HG03025 (cell line): ENCODE results near the gene NPTXR.
"Not testable (repeated sequence)": the region's sequence is repeated elsewhere in the genome, so short reads cannot be mapped to it uniquely, and the experiment has no call there.

ENCODE experiments used
- ATAC-seq: cut with Tn5 transposase; IDR thresholded peaks from one replicate; pipeline ENCODE4 v1.9.1; 2021; ENCODE audit warnings: mild to moderate bottlenecking, moderate library complexity; ENCODE audit not compliant: unreplicated experiment, low FRiP score

The NPTXR gene

DNA sequence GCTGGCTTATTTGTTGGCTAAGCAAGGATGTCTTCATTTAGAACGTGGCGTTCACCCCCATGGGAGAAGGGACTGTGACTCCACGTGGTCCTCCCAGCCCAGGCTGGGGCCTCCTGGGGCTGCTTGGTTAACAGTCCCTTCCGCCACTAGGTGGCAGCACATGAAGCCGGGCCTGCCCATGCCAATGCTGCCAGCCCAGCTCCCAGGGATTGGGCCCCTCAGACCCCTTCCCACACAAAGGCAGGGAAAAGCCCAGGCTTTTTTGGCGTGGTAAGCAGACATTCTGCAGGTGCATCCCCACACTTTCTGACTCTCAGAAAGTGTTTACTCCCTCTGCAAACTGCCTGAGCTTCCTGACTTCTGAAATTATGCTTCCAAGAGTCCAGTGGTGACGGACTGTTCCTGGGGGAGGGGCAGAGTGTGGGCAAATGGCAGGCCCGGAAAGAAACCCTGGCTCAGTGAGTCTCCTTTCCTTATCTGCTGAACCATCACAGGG is 25.1 kb upstream of the NPTXR start:
- ATAC-seq = no peak

DNA sequence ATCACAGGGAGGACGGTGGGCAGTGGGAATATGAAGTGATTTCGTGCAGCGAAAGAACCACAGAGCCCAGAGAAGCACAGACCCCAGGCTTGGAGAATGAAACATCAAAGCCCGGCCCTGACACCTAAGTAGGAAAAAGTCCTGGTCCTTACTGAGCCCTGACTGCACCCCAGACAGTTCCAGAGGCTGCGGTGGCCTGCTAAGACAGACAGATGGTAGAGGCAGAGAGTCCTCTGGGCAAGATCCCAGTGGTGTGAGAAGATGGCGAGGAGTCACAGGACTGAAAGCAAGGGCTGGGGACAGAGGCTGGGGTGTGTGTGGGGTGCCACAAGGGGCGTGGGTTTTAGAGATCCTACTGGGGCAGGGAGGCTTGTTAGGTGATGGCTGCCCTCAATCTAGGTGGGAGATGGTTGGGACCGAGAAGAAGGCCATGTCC is 24.5 kb upstream of the NPTXR start:
- ATAC-seq = no peak

DNA sequence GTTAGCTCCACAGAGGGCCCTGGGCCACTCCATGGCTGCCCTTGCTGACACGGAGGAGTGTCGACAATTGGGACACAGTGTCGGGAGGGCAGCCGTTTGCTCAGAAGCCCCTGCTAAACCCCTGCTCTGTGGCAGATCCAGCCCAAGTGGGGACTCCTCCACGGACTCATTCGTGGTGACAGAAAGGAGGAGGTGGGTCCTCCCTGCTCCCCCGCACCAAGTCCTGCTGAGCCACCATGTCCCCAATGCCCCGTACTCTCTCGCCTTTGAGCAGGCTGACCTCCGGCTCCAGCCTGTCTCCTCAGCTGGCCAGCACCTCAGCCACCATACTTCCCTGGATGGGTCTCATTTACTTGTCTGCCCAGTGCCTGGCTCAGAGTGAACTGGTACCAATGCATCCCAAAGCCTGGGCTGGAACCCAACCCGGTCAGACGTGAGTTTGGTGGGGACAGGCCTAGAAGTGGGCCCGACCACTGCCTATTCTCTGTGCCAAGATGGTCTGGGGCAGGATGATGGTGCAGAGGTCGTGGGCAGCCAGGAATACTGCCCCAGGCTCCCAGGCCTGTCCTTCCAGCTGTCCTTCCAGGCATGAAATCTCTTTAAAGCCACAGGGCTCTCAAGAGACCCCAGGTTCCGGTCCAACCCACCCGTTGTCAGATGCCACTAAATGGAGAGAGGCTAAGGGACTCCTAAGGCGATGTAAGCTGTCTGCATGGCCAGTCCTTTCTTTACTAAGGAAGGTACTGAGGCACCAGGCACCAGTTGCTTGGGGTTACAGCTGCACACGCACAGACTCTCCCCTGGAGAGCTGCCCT is 23.9 kb upstream of the NPTXR start:
- no peak for ATAC-seq

DNA sequence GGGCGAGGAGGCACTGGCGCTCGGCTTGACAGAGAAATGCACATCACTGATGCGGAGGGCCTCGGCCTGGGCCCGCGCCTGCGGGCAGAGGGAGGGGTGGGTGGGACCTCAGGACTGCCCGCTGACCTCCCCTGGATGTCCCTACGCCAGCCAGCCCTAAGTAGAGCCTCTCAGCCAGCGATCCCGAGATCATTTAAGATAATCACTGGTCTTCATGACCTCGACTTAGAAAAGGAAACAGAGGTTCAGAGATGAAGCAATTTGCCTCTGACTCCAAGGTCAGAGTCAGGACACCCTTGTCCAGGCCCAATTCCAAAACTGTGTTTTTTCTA is 23.3 kb upstream of the NPTXR start:
- ATAC-seq = no peak

DNA sequence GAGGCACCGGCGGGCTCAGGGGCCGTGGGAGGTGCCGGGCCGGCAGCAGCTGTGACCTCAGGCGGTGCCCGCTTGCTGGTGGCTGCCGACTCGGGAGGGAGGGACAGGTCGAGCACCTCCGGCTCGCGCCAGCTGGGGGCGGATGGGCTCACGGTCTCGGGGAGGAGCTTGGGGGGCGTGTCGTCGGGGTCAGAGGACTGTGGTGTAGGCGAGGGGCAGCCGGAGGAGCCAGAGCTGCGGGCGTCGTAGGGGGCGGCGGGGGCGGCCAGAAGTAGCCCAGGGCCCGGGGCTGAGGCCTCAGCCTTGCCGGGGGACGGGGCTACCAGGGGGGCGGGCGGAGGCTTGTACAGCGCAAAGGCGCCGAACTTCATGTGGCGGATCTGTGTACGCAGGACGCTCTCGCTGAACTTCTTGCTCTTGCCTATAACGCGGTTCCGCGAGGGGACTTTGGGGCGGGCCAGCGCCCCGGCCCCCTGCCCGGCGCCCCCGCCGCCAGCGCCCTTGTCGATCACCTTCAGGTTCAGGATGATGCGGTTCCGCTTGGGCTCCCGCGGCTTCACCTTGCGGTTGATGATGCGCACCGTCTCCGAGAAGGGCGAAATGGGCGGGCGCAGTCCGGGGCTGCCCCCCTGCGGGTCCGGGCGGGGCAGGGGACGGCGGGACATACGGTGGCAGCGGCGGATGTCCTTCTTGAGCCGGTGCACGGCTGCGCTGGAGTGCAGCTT is 22.7 kb upstream of the NPTXR start:
- no peak for ATAC-seq

DNA sequence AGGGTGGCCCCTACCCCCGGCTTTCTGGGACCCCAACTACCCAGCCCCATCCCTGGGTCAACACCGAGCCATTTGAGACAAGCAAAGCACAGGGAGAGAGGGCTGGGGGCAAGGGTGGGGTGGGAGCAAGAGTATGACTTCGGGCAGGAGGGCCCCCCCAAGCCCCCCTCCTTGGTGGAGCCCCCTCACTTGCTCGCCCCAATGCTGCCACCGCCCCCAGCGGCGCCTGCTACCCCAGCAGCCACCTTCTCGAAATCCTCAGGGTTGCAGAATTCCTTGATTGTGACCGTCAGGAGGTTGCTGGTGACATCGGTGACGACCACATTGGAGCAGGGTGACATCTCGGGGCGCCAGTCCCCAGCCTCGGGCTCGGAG is 22.2 kb upstream of the NPTXR start:
- ATAC-seq = no peak

DNA sequence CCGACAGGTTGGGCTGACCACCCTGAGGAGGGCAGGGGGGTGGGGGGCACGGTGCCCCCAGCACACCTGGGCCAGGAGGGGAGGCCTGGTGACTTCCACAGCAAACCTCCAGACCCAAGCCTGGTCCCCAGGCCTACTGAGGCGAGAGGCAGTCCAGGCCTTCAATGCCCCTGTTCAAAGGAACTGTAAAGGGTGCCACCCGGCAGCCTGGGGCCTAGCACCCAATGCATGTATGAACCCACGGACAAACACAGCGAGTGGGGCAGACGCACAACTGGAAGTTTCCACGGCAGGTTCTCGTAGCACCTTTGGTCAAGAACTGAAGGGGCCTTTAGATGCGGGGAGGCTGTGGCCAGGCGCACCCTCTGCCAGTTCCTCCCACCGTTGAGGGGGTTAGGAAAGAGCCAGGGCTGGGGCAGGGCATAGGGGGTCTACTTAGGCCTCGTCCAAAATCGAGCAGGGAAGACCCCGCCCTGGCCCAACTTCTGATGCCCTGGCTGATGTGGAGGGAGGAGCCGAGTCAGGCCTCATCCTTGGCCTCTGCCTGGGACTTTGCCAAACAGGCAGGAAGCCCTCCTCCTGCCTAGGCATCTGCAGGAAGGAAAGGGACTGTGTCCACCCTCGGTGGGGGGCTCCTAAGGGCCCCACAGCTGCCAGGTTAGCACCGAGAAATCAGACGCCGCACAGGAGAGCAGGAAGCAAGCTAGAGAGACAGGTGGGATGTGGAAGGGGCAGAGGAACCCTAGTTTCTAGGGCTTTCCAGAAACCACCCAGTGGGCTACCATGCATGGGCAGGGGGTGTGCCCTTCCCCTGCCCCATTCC is 21.6 kb upstream of the NPTXR start:
- no peak for ATAC-seq

DNA sequence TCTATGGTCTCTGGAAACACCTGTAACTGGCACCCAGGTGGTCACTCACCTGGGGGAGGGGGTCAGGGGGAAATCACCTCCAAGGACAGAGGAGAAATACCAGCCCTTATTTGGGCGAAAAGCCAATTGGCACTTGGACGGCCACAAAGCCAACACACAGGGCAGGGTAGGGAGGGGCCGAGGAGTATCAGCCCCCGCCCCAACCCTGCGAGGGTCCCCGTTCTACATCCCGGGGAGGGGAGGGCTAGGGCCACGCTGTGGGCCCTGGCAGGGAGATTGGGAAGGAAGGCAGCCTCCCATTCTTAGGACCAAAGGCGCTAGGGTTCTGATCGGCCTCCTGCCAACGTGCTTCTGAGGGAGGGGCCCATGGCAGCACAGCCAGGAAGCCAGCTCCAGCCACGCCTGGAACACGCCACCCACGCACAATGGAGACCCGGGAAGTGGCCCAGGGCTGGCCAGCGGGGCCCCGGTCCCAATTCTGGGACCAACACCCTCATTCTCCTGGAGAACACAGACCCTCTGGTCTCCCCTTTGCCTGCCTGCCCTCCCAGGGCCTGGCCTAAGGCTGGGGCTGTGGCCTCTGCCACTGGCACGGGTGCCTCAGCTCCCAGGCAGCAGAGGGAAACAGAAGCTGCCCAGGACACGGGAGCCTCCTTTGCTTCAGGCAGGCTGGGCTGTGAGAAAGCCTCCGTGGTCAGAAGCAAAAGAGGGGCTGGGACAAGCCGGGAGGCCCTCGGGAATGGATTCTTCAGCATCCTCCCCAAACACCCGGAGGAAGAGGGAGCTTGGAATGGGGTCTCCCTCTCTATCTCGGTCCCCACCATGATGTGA is 20.7 kb upstream of the NPTXR start:
- no peak for ATAC-seq

DNA sequence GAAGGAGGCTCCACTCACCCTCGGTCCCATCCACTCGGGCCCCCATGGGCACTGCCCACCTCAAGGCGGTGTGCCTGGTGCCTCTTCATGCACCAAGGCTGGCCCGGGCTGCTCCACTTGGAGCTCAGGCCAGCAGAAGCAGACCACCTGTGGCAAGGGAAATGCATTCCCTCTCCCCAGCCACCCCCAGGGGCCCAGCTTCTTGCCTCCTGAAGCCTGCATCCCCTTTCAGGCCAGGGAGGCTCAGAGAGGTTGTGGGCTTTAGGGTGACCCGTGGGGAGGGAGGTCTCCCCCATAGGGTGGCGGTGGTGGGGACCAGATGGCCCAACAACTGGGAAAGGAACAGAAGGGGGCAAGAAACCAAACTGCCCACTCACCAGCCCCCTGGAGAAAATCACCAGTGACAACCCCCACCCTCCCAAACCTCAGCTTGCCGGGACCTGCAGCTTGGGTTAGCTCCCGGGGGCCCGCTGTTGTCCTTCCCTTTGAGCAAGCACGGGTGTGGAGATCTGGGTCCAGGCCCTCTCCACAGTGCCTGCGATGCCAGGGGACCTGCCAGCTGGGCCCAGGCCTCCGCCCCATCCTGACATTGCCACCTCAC is 19.8 kb upstream of the NPTXR start:
- ATAC-seq = no peak

DNA sequence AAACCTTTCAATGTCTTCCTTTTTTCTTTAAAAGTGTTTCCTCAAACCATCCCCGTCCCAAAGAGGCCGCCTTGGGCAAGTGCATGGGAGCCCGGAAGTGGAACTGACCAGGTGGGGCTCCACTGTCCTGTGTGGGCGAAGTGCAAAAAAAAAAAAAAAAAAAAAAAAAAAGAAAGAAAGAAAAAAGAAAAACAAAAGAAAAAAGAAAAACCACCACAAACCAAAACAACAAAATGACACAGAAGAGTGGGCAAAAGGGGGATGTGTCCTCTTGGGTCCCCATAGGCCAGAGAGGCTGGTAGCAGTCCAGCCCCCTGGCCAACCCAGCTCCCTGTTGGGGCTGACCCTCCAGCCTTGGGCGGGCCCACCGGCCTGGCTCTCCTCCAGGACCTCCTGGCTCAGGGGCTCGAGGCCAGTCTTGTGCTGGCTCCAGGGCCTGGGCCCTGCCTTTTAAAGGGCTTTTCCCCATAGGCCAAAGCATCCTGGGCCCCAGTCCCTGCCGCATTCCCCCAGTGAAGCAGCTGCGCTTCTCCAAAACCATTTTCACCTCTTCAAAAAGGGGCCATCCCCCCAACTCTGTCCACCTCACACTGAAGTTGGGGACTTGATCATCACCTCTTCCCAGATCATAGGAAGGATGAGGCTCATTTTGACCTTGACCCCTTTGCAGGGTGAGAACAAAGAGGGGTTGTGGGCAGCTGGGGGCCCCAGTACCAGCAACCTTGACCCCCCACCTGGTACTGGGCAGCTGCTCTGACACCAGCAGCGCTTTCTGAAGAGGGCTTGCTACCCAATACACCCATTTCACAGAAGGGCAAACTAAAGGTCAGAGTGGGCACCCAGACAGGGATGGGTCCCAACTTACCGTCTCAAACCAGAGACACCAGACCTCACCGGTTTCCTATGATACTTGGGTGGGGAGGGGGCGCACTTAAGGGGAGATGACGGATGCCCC is 18.8 kb upstream of the NPTXR start:
- ATAC-seq = no peak

DNA sequence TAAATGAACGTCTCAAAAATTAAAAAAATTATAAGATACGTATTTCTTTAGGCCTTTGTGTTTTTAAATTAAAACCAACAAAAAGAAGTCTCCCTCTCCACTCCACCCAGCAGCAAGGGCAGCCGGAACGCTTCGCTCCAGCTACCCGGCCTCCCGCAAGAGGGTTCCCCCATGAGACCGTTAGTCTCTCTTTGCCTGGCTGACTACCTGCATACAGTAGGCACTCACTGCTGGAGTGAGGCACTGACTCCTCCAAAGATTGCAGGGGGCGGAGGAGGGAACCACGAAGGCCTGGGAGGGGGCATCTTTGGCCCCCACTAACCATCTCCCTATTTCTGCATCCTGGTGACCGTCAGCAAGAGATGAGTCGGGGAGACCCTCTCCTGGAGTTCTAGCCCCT is 18.1 kb upstream of the NPTXR start:
- ATAC-seq = no peak

DNA sequence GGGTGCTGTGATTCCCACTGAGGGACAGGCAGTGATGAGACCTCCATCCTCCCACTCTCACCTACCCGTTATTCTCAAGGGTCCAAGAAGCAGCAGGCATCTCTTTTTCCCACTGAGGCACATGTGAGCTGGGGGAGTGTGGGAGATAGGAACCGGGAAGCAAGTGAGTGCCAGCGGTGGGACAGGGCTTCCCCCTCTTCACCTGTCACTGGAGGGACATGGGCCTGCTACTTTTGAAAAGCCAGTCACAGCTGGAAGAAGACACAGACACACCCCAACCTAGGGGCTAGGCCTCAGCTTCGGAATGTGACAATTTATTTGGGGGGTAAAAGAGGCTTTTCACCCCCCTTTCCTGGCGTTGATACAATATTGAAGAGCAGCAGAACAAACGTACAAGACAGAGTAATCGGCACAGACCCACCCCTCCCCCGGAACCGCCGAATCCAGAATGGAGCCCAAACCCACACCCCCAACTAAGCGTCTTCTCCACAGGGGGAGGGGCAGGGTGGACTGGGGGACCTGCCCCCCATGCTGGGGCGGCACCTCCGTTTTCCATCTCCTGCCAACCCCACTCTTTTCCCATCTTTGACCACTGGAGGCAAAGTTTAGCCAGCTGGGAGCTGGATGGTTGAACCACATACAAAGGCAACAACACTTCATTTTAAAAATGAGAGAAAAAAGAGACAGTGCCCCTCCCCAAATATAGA is 17.5 kb upstream of the NPTXR start:
- ATAC-seq = no peak

DNA sequence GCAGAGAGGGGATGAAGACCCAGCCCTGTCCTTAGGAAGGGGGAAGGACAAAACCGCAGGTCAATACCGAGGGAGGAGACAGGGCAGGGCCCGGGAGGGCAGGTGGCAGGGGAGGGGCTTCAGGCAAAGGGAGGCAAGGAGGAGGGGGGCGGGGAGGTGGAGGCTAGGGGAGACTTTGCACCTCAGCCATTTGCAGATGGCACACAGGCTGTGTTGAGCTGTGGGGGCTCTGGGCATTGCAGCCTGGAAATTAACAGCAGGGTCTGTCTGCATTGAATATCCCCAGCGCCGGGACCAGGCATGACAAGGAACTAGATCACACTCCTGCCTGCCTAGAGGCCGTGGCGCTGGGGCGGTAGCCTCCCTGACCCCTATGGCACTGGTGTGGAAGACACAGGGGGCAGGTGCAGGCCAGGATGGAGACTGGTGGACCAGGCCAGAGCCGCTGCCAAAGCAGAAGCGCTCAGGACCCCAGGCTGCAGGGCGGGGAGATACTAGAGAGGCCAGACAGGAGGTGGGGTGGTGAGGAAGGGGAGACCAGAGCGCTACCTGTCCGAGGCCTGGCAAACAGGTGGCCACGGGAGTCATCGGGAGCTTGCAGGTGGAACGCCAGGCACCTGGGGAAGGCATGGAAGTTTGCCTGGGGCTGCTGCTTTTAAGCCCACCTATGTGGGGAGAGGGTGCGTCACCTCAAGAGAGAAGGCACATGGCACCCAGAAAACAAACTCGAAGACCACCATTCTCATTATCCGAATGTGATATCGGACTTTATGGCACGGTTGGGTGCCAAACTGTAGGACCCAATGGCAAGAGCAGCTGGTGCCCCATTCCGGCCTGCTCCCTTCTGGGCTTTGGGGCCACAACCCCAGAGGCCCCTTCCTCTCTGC is 16.7 kb upstream of the NPTXR start:
- no peak for ATAC-seq

DNA sequence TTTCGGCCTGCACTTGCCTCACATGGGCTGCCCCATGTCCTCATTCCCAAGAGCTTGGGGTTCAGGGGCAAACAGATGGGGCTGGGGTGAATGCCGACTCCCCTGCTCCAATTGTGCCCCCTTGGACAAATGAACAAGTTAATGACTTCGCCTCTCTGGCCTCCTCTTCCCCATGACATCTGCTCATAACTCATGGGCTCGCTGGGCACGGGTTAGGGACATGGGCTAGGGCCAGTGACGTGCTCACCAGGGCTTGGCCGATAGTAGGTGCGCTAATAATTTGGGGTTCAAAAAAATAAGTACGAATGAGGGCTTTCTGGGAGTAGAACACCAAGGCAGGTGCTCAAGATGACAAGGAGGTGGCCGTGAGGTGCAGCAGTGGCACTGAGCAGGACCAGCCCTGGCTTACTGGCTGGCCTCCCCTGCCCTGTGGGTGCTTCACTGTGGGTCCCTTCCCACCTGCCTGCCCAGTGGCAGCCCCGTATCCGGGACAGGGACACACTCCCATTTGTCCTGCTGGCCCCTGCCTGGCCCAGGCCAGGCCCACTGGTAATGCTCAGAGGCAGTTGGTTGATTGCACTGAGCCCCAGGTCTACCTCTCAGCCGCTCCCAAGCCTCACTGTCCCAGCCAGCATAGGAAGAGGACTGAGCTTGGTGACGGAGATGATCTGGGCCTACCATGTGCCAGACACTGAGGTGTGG is 15.9 kb upstream of the NPTXR start:
- ATAC-seq = no peak

DNA sequence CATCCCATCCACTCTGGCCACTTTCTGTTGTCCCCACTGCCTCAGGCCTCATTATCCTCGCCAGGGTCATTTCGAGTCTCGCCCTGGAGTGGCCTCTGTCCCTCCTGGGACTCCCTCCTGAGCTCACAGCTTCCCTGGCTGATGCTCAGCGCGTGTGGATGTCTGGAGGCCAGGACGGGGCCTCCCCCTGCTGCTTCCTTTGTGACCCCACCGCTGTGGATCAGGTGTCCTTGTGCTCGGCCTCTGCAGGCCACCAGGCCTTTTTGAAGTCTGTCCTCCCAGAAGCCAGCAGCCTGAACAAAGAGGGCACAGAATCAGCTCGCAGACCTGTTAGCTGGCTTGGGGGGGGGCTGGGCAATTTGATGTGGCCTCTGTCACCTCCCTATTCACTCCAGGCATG is 14.7 kb upstream of the NPTXR start:
- no peak for ATAC-seq

DNA sequence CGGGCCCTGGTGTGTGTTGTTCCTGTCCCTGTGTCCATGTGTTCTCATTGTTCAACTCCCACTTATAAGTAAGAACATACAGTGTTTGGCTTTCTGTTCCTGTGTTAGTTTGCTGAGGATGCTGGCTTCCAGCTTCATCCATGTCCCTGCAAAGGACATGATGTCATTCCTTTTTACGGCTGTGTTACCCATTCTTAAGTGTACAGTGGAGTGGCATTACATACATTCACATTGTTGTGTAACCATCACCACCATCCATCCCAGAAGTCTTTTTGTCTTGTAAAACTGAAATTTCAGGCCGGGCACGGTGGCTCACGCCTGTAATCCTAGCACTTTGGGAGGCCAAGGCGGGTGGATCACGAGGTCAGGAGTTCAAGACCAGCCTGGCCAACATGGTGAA is 10.6 kb upstream of the NPTXR start:
- ATAC-seq = not testable (repeated sequence)

DNA sequence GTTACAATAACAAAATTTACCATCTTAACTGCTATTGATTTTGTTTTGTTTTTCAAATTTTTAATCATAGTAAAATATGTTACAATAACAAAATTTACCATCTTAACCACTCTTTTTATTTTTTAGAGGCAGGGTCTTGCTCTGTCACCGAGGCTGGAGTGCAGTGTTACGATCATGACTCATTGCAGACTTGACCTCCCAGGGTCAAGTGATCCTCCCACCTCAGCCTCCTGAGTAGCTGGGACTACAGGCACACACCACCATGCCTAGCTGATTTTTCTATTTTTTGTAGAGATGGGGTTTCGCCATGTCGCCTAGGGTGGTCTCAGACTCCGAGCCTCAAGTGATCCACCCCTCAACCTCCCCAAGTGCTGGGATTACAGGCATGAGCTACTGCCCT is 10.1 kb upstream of the NPTXR start:
- ATAC-seq = not testable (repeated sequence)
